Heart left ventricle (tissue), 16 donors: ENCODE data around the gene RBM20. TPM values are rescaled to one million over a fixed set of nuclear protein-coding genes. Genes with fewer than 3 reads are reported as not detected.

Source experiments
- ATAC-seq, 4 donors: fragments of 200-7000 bp; cut with Tn5 transposase; one replicate each; pipeline ENCODE4 v1.9.1; 2020 to 2022; ENCODE audit warnings: moderate library complexity in 4 of 4, mild to moderate bottlenecking in 3 of 4, moderate number of reproducible peaks in 1 of 4
- DNase-seq, 5 donors: peaks; one replicate each; pipeline ENCODE4 v3.0.0-alpha.2; 2020
- H3K27ac ChIP-seq, 12 donors: fragments of 200-600 bp; sonication (generic) in 4 of 12; one replicate each; pipeline versions ENCODE4 v1.5.0 to v1.8.0; 2016 to 2022; ENCODE audit warnings: mild to moderate bottlenecking in 2 of 12
- H3K27me3 ChIP-seq, 9 donors: fragments of 200-600 bp; sonication (generic) in 2 of 9; one replicate each; pipeline versions ENCODE4 v1.5.1 to v1.8.0; 2016 to 2022; ENCODE audit warnings: mild to moderate bottlenecking in 3 of 9
- H3K36me3 ChIP-seq, 9 donors: fragments of 200-600 bp; sonication (generic) in 2 of 9; one replicate each; pipeline versions ENCODE4 v1.5.0 to v1.8.0; 2018 to 2022; ENCODE audit warnings: mild to moderate bottlenecking in 2 of 9
- H3K4me1 ChIP-seq, 12 donors: fragments of 200-600 bp; sonication (generic) in 4 of 12; one replicate each; pipeline versions ENCODE4 v1.5.0 to v1.8.0; 2016 to 2022; ENCODE audit warnings: mild to moderate bottlenecking in 3 of 12
- H3K4me3 ChIP-seq, 12 donors: fragments of 200-600 bp; sonication (generic) in 4 of 12; one replicate each; pipeline versions ENCODE4 v1.5.0 to v1.8.0; 2017 to 2022; ENCODE audit warnings: mild to moderate bottlenecking in 9 of 12, moderate library complexity in 4 of 12
- H3K9me3 ChIP-seq, 12 donors: fragments of 200-600 bp; sonication (generic) in 4 of 12; one replicate each; pipeline versions ENCODE4 v1.5.0 to v1.8.0; 2016 to 2022; ENCODE audit warnings: mild to moderate bottlenecking in 1 of 12
- CTCF ChIP-seq, 12 donors: fragments of 200-600 bp; sonication (generic) in 4 of 12; IDR thresholded peaks; one replicate each; pipeline versions ENCODE4 v1.5.0 to v1.8.0; 2018 to 2022; ENCODE audit warnings: antibody characterized with exemption in 12 of 12, mild to moderate bottlenecking in 5 of 12
- POLR2A ChIP-seq, 2 donors: fragments of 450-650 bp; IDR thresholded peaks; one replicate each; pipeline ENCODE4 v1.6.1; 2017; ENCODE audit warnings: antibody characterized with exemption in 2 of 2, mild to moderate bottlenecking in 2 of 2, moderate library complexity in 2 of 2
- WGBS, 4 donors: extraction: QIAGEN DNeasy Blood & Tissue Kit in 2 of 4; methylation state at CpG; one replicate each; pipeline versions ENCODE4 v1.1.5 to v1.1.7; 2013 to 2018; 5-methylcytosine and 5-hydroxymethylcytosine counted together
- intact Hi-C, 10 donors: fragments of 100-400 bp; cut with DNase I; formaldehyde crosslinking; loops; one replicate each; pipeline versions ENCODE4 v1.11.1 to v1.14.2; 2022
- polyA plus RNA-seq, 2 donors: library from polyadenylated mRNA; stranded (reverse); fragments of 200-250 nt; gene quantifications; one replicate each; pipeline ENCODE4 v1.2.3, GENCODE V29; 2013
- total RNA-seq, 9 donors: library from RNA; depleted of rRNA in 2 of 9; stranded (reverse); fragments of >200 nt in 2 of 9; fragmentation: NEBNext Ultra II Directional in 3 of 9; extraction: Animal tissue kit (Norgen Biotek cat#: 25700) in 3 of 9; gene quantifications; one replicate each; pipeline versions ENCODE4 v1.1.0 to v1.2.4, GENCODE V29; 2016 to 2023
- donor health status: ischemic (EF 13 %, LVEDD 7.1; RV severe dilation, severe dysfunction).
- donor health status: healthy with polysubstance abuse.
- donor health status: DM: no; HTN: yes; CAD: no.
- donor health status: DM: no; HTN: no; CAD: no.
- donor health status: ischemic (EF 25% LVEDD 6.9; RV normal size, moderate dysfunction).
- donor health status: ischemic (EF 25% LVEDD 5.7; RV mildly dilated, moderate dysfunction).
- donor health status: healthy.
- donor health status: DM: yes; HTN: yes; CAD: no.
- donor health status: ischemic (EF 35%, LVEDD 5.7; RV mildly dilated, moderate dysfunction).
- donor health status: nonischemic (EF 11% LVEDD 7.7; RV severe dilation, severe dysfunction).
- donor health status: DM: yes; HTN: yes; CAD: no.
- donor health status: PGD.
- donor health status: ischemic (EF 29% LVEDD 5.4; RV normal size, mild dysfunction).
- donor health status: nonischemic (EF 23%, LVEDD 6.1; RV moderate dilation, normal function).

RBM20 gene
- total and polyA plus RNA-seq, 11 donors: 29.9 to 152 (median 91.2) TPM

DNA sequence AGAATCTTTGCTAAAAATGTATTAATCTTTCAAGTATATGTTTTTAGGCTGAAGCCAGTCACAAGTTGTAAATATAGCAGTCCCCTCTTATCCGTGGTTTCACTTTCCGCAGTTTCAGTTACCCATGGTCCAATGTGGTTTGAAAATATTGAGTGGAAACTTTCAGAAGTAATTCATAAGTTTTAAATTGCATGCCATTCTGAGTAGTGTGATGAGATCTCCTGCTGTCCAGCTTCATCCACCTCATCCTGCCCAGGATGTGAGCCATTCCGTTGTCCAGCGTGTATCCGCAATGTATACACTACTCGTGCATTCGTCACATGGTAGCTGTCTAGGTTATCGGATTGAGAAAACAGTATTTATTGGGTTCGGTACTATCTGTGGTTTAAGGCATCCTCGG lies 239.8 kb downstream of the RBM20 start:
- peaks cover 0 to 98% (median 83%) of the 10 kb centered on the region in 9 donors for H3K36me3 ChIP-seq
- intact Hi-C loops: no loop called here
- WGBS, 4 donors: 73 to 85% (median 80%) methylated on average over 10 of the region's 10 CpGs
- H3K27ac ChIP-seq: peak overlapping the region in 1 of 12 donors; percentile 32
- DNase-seq: no peak
- peaks cover 0 to 27% (median 5%) of the 10 kb centered on the region in 12 donors for H3K4me1 ChIP-seq
- TF ChIP-seq POLR2A (IDR thresholded peaks at IDR 0.05): no peak
- no peak for TF ChIP-seq CTCF (IDR thresholded peaks at IDR 0.05)
- H3K4me3 ChIP-seq: no peak overlapping the region
- no peak for ATAC-seq
- H3K9me3 ChIP-seq: no peaks in the 10 kb centered on the region
- H3K27me3 ChIP-seq: no peaks in the 10 kb centered on the region

GRCh38 chr10:110885932-110886674 lies 242.0 kb downstream of the RBM20 start:
- no peaks in the 10 kb centered on the region for H3K9me3 ChIP-seq
- peaks cover 0 to 100% (median 99%) of the 10 kb centered on the region in 9 donors for H3K36me3 ChIP-seq
- peaks cover 0 to 20% (median 0%) of the 10 kb centered on the region in 12 donors for H3K4me1 ChIP-seq
- no peak overlapping the region for H3K4me3 ChIP-seq
- DNase-seq (no peak), ATAC-seq (no peak)
- no peak for TF ChIP-seq POLR2A (IDR thresholded peaks at IDR 0.05)
- TF ChIP-seq CTCF (IDR thresholded peaks at IDR 0.05): no peak
- H3K27ac ChIP-seq: peak overlapping the region in 1 of 12 donors; percentile 29
- intact Hi-C loops: loop anchor here in 2 of 10 donors (5.0 kb wide), 2 partner anchors 79 to 299 kb away; no protein-coding TSS in a partner anchor
- no peaks in the 10 kb centered on the region for H3K27me3 ChIP-seq
- WGBS, 4 donors: 50 to 66% (median 64%) methylated on average over 5 of the region's 5 CpGs

DNA sequence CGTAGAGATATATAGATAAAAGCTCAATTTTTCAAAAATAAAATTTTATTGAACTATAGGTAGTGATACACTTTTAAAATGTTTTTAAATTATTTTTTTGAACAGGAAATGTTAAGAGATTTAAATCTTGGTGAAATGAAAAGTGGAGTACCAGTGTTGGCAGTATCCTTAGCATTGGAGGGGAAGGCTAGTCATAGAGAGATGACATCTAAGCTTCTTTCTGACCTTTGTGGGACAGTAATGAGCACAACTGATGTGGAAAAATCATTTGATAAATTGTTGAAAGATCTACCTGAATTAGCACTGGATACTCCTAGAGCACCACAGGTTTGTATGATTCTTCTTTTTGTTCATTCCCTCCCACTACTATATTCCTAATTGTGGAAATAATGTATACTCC lies 243.4 kb downstream of the RBM20 start:
- Histone ChIP-seq H3K36me3 (peaks cover 0 to 100% (median 97%) of the 10 kb centered on the region in 9 donors), H3K4me1 (peaks cover 0 to 20% (median 0%) of the 10 kb centered on the region in 12 donors), H3K9me3 (no peaks in the 10 kb centered on the region), H3K27me3 (no peaks in the 10 kb centered on the region), H3K4me3 (no peak overlapping the region), H3K27ac (no peak overlapping the region)
- DNase-seq (no peak), ATAC-seq (no peak)
- intact Hi-C loops: loop anchor here in 2 of 10 donors (5.0 kb wide), 2 partner anchors 80 to 300 kb away; no protein-coding TSS in a partner anchor
- no peak for TF ChIP-seq POLR2A (IDR thresholded peaks at IDR 0.05)
- WGBS, 4 donors: 93 to 99% (median 96%) methylated on average over 1 of the region's 1 CpG

Other genes with a start within 250 kb of the RBM20 start
- gene DUSP5, start 146.4 kb upstream of the RBM20 start, total RNA-seq: 10 to 100 TPM in 7 of 9 donors, 1 to 10 TPM in 2; 5.5 to 36.4 (median 16.1) TPM
- 10 to 100 TPM in 1 of 2 donors, 1 to 10 TPM in 1; 3.5 to 42.7 TPM for gene DUSP5, start 146.4 kb upstream of the RBM20 start, polyA plus RNA-seq
- 10 to 100 TPM; 14.4 to 29.2 (median 20.1) TPM for gene SMC3, start 76.6 kb upstream of the RBM20 start, total RNA-seq
- gene SMC3, start 76.6 kb upstream of the RBM20 start, polyA plus RNA-seq: 10 to 100 TPM; 12.0 to 18.7 TPM
- 10 to 100 TPM; 21.7 to 73.2 (median 44.1) TPM for gene PDCD4, start 227.6 kb downstream of the RBM20 start, total RNA-seq
- 10 to 100 TPM; 18.2 to 30.1 TPM for gene PDCD4, start 227.6 kb downstream of the RBM20 start, polyA plus RNA-seq